ENCODE data around the gene PVR.
"Not testable (repeated sequence)": the region's sequence is repeated elsewhere in the genome, so short reads cannot be mapped to it uniquely, and the experiment has no call there.

DNA sequence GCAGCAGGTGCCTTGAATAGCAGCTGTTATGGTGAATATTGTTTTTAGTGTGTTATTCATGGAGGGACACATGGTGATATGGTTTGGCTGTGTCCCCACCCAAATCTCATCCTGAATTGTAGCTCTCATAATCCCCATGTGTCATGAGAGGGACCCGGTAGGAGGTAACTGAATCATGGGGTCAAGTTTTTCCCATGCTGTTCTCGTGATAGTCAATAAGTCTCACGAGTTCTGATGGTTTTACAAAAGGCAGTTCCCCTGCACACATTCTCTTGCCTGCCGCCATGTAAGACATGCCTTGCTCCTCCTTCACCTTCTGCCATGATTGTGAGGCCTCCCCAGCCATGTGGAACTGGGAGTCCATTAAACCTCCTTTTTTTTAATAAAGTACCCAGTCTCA lies 18.1 kb upstream of the PVR start:
- TF ChIP-seq, protein P1, sequence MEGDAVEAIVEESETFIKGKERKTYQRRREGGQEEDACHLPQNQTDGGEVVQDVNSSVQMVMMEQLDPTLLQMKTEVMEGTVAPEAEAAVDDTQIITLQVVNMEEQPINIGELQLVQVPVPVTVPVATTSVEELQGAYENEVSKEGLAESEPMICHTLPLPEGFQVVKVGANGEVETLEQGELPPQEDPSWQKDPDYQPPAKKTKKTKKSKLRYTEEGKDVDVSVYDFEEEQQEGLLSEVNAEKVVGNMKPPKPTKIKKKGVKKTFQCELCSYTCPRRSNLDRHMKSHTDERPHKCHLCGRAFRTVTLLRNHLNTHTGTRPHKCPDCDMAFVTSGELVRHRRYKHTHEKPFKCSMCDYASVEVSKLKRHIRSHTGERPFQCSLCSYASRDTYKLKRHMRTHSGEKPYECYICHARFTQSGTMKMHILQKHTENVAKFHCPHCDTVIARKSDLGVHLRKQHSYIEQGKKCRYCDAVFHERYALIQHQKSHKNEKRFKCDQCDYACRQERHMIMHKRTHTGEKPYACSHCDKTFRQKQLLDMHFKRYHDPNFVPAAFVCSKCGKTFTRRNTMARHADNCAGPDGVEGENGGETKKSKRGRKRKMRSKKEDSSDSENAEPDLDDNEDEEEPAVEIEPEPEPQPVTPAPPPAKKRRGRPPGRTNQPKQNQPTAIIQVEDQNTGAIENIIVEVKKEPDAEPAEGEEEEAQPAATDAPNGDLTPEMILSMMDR (IDR thresholded peaks at IDR 0.05; ENCODE audit: insufficient read depth, low read length), result not testable (repeated sequence)
- TF ChIP-seq, protein P2, sequence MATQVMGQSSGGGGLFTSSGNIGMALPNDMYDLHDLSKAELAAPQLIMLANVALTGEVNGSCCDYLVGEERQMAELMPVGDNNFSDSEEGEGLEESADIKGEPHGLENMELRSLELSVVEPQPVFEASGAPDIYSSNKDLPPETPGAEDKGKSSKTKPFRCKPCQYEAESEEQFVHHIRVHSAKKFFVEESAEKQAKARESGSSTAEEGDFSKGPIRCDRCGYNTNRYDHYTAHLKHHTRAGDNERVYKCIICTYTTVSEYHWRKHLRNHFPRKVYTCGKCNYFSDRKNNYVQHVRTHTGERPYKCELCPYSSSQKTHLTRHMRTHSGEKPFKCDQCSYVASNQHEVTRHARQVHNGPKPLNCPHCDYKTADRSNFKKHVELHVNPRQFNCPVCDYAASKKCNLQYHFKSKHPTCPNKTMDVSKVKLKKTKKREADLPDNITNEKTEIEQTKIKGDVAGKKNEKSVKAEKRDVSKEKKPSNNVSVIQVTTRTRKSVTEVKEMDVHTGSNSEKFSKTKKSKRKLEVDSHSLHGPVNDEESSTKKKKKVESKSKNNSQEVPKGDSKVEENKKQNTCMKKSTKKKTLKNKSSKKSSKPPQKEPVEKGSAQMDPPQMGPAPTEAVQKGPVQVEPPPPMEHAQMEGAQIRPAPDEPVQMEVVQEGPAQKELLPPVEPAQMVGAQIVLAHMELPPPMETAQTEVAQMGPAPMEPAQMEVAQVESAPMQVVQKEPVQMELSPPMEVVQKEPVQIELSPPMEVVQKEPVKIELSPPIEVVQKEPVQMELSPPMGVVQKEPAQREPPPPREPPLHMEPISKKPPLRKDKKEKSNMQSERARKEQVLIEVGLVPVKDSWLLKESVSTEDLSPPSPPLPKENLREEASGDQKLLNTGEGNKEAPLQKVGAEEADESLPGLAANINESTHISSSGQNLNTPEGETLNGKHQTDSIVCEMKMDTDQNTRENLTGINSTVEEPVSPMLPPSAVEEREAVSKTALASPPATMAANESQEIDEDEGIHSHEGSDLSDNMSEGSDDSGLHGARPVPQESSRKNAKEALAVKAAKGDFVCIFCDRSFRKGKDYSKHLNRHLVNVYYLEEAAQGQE (IDR thresholded peaks at IDR 0.05; ENCODE audit: insufficient replicate concordance, low read depth), result not testable (repeated sequence)
- TF ChIP-seq POLR2AphosphoS5, GABPA (IDR thresholded peaks at IDR 0.05; ENCODE audit: low read depth): not testable (repeated sequence)
